ENCODE results near the gene DOCK3.

GRCh38 chr3:51401735-51402134, 727.0 kb downstream of the DOCK3 start:
- no peak for TF ChIP-seq PATZ1 (CRISPR knock-in tag; IDR thresholded peaks at IDR 0.05; ENCODE audit: borderline replicate concordance)
- no peak for TF ChIP-seq ZNF8 (CRISPR knock-in tag; IDR thresholded peaks at IDR 0.05)
- TF ChIP-seq TCF4 (CRISPR knock-in tag; IDR thresholded peaks at IDR 0.05; ENCODE audit: borderline replicate concordance): no peak
